ENCODE data around the gene CYBC1.
"Not testable (repeated sequence)": the region's sequence is repeated elsewhere in the genome, so short reads cannot be mapped to it uniquely, and the experiment has no call there.

Gene CYBC1

GRCh38 chr17:82412535-82413520 lies 37.7 kb downstream of the CYBC1 start:
- in situ Hi-C loops (cut with MboI; ENCODE audit: low sequenced_read_pairs): no loop called here

GRCh38 chr17:82412081-82412480 lies 38.5 kb downstream of the CYBC1 start:
- in situ Hi-C loops (cut with MboI; ENCODE audit: low sequenced_read_pairs): not testable (repeated sequence)

GRCh38 chr17:82411396-82412053 lies 39.0 kb downstream of the CYBC1 start:
- in situ Hi-C loops (cut with MboI; ENCODE audit: low sequenced_read_pairs): no loop called here

- in situ Hi-C loops (cut with MboI; ENCODE audit: low sequenced_read_pairs): no loop called here
Observed at GRCh38 chr17:82410014-82410716, 40.4 kb downstream of the CYBC1 start.

- in situ Hi-C loops (cut with MboI; ENCODE audit: low sequenced_read_pairs): loop anchor here (5.0 to 10.0 kb wide), 2 partner anchors 57 to 154 kb away; no protein-coding TSS in a partner anchor
Observed at GRCh38 chr17:82408938-82409318, 41.6 kb downstream of the CYBC1 start.

- in situ Hi-C loops (cut with MboI; ENCODE audit: low sequenced_read_pairs): loop anchor here (5.0 to 10.0 kb wide), 2 partner anchors 56 to 154 kb away; no protein-coding TSS in a partner anchor
Observed at GRCh38 chr17:82408288-82408937, 42.1 kb downstream of the CYBC1 start.

GRCh38 chr17:82407255-82407654 lies 43.3 kb downstream of the CYBC1 start:
- in situ Hi-C loops (cut with MboI; ENCODE audit: low sequenced_read_pairs): loop anchor here (5.0 to 10.0 kb wide), 2 partner anchors 55 to 152 kb away; no protein-coding TSS in a partner anchor

- in situ Hi-C loops (cut with MboI; ENCODE audit: low sequenced_read_pairs): loop anchor here (5.0 to 10.0 kb wide), 2 partner anchors 54 to 151 kb away; no protein-coding TSS in a partner anchor
Observed at GRCh38 chr17:82406131-82406671, 44.4 kb downstream of the CYBC1 start.

- in situ Hi-C loops (cut with MboI; ENCODE audit: low sequenced_read_pairs): loop anchor here (5.0 to 10.0 kb wide), 2 partner anchors 53 to 150 kb away; no protein-coding TSS in a partner anchor
Observed at GRCh38 chr17:82405051-82405450, 45.5 kb downstream of the CYBC1 start.

GRCh38 chr17:82403662-82404660 lies 46.6 kb downstream of the CYBC1 start:
- in situ Hi-C loops (cut with MboI; ENCODE audit: low sequenced_read_pairs): loop anchor here (10.0 kb wide), 1 partner anchor 149 kb away; no protein-coding TSS in a partner anchor

- in situ Hi-C loops (cut with MboI; ENCODE audit: low sequenced_read_pairs): loop anchor here (10.0 kb wide), 1 partner anchor 148 kb away; no protein-coding TSS in a partner anchor
Observed at GRCh38 chr17:82402865-82403264, 47.7 kb downstream of the CYBC1 start.

GRCh38 chr17:82400830-82401229 lies 49.7 kb downstream of the CYBC1 start:
- in situ Hi-C loops (cut with MboI; ENCODE audit: low sequenced_read_pairs): loop anchor here (10.0 kb wide), 1 partner anchor 146 kb away; no protein-coding TSS in a partner anchor

GRCh38 chr17:82400206-82400605 lies 50.3 kb downstream of the CYBC1 start:
- in situ Hi-C loops (cut with MboI; ENCODE audit: low sequenced_read_pairs): loop anchor here (10.0 kb wide), 1 partner anchor 145 kb away; no protein-coding TSS in a partner anchor

- in situ Hi-C loops (cut with MboI; ENCODE audit: low sequenced_read_pairs): loop anchor here (10.0 kb wide), 1 partner anchor 145 kb away; no protein-coding TSS in a partner anchor
Observed at GRCh38 chr17:82399601-82400101, 50.9 kb downstream of the CYBC1 start.

- in situ Hi-C loops (cut with MboI; ENCODE audit: low sequenced_read_pairs): no loop called here
Observed at GRCh38 chr17:82399041-82399441, 51.5 kb downstream of the CYBC1 start.

GRCh38 chr17:82397449-82398335 lies 52.9 kb downstream of the CYBC1 start:
- in situ Hi-C loops (cut with MboI; ENCODE audit: low sequenced_read_pairs): no loop called here

All from HL-60/S4 treated with retinoic acid at 250 ng/mL for 4 days and 3 days (cell line).